ENCODE data around the gene TSEN15.
"Not testable (repeated sequence)": the region's sequence is repeated elsewhere in the genome, so short reads cannot be mapped to it uniquely, and the experiment has no call there.

Gene TSEN15

DNA sequence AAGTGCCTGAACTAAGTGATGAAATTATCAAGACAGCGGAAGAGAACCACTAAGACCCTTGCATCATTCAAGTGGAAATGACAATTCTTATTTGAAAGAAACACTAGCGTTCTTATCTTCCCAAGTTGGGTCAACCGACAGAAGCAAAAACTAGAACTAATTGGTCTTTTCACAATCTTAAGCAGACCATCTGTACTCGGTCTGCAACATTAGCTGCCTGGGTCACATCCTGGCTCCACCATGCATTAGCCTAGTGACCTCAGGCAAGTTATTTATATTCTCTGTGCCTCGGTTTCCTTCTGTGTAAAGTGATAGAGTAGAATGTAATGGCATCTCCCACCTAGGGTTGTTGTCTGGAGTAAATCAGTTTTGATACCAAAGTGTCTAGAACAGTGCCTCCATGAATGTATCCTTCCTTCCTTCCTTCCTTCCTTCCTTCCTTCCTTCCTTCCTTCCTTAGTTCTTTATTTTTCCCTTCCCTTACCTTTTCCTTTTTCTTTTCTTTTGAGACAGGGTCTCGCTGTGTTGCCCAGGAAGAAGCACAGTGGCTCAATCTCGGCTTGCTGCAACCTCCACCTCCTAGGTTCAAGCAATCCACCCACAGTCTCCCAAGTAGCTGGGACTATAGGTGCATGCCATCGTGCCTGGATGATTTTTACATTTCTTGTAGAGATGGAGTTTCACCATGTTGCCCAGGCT, 20.0 kb upstream of the TSEN15 start:
- DNase-seq: no peak

DNA sequence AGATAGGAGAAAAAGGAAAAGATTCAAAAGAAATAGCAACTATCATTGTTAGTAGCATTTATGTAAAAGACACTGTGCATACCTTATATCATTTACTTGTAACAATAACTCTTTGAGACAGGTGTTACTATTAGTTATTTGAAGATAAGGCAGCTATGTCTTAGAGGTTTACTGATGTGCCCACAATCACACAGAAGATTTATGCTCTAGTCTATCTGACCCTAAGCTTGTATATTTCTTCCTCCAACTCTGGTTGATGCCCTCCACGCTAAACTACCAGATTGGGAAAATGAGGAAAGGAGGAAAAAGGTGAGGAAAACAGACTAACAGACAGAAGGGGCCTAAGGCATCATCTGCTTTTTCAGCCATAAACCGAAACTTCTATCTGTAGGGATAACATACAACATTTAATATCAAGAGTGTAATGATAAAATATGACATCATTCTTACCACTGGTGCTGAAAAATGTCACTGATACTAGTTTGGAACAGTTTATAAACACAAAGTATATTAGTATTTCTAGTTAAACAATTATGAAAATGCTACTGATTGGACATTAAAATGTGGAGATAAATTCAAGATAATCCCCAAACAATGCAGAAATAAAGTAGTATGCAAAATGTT, 19.1 kb upstream of the TSEN15 start:
- DNase-seq: no peak

DNA sequence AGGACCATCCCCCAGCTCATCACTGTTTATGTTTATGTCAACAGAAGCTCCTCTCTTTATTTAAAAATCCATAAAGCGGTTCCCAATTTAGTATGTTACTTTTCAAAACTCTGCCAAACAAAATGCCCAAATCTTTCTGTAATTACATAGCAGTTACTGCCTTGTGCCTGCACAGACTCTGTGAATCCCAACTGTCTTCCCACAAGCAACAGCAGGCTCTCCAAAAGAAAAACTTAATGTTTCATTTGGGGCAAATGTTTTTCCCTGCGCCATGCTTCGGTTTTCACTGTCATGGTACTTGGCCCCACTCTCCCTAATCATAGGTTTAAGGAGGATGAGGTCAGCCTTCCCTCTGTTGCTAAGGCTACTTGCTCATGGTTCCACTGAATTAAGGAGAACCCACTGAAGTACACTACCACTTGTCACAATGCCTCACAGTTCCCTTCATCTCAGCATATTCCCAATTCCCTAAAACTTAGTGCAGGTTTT, 18.6 kb upstream of the TSEN15 start:
- DNase-seq: no peak

DNA sequence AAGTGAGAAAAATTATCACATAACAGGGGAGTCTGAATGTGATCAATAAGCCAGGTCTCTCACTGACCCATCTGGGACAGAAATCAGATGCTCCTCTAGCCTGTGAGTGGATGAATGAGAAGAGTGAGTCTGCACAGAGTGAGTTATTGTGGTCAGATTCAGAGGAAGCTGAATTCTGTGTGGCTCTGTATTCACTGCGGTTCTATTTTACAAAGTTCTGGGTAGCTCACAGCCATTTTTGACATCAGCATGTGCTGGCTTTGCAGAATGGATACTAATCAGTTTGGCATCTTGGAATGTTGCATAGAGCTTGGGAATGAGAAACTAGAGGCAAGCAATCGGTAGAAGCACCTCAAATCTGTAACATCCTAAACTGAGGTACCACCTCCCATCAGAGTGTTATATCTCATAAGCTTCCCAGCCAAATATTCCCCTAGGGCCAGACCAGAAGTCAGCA, 17.8 kb upstream of the TSEN15 start:
- DNase-seq: no peak

DNA sequence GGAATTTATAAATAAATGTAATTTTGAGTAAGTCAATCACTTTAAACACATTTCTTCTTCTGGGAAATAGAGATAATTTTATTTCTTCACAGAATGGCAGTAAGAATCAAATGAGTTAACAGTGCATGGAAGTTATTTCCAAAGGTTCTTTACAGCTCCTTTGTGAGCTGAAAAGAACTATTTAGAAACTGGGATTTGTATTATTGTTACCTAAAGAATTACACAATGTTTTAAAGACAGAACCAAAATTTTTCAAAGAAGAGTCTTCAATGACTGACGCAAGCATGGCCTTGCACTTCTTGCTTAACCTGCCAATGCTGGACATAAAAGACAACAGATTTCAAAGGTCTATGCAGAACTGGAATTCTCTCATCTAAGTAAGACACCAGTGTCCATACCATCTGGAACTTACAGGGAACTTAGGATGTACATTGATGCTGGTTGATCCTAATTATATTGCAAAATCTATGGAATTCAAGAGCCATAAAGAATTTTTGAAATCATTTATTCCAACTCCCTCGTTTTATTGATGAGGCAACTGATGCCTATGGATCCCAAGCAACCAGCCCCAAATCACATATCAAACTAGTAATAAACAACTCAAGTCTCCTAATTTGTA, 16.7 kb upstream of the TSEN15 start:
- DNase-seq: no peak

DNA sequence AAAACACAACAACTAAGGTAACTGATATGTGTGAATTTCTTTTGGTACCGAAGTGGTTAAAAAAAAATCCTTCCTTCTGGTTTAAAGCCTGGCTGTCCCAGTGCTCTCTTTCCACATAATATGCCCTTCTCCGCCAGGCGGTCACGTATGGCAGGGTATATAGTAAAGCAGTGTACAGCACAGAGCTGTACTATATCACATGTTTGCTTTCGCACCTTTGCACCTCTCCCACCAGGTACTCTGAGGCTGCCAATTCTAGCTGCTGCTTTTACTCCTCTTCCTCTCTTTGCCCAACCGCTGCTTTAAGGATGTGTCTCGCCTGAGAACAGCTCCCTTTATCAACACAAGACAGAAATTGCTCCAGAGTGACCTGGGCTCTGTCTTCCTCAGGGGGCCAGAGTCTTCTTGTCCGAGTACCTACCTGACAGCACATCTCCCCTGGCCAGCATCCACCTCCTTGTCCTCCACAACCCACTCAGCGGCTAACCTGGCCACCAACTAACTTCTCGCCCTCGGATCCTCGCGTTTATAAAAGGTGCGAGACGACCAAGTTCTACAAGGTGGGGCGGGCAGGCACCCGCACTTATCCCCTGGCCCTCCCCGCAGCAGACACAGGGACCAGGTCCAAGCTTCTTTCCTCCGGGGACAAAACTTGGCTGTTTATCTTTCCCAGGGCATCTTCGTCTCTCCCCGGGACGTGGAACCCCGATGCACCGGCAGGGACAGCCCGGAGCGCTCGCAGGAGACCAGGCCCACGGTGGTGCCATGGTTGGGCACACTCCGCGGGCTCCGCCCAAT, 15.6 kb upstream of the TSEN15 start:
- DNase-seq: no peak

DNA sequence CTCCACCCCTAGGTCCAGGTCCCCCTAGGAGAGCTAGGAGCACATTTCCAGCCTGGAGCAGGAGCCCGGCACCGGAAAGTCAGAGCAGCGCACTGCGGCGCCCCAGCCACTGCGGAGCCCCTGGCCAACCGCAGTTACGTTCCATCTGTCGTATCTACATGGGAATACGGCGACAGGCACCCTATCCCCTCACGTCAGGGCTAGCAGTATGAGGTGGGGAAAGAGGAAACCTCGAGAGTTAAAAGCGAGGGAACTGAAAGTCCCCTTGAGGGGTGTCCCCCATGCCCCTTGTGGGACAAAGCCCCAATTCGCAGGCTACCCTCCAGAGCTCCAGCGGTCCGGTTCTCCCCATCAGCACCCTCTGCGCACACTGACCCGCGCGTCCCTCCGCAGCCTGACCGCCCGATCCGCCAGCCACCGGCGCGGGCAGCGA, 15.0 kb upstream of the TSEN15 start:
- DNase-seq: peak in 1 of 2 donors; percentile 4

DNA sequence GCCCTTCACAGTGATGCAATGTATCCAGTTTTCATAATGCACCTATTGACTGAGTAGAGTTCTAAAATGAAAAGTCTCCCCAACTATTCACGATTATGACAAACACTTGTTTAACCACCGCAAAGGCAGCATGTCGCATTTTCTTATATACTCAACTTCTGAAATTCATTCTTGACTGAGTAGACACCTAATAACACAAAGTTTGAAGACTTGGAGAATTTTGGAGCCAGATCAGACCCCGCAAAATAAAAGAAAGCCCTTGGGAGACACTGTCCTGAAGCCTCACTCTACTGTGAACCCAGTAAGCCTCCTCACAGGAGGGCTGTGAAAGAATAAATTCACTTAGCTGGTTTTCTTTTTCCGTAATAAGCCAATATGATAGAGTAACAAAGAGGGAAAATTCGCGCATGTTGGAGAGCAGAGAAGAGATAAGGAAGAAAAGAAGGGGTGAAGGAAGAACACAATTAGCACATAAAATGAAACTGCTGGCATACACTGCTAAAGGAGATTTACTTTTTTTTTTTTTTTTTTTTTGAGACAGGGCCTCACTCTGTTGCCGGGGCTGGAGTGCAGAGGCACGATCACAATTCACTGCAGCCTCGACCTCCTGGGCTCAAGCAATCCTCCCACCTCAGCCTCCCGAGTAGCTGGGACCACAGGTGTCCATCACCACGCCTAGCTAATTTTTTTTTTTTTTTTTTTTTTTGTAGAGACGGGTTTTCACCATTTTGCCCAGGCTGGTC, 13.5 kb upstream of the TSEN15 start:
- no peak for DNase-seq

DNA sequence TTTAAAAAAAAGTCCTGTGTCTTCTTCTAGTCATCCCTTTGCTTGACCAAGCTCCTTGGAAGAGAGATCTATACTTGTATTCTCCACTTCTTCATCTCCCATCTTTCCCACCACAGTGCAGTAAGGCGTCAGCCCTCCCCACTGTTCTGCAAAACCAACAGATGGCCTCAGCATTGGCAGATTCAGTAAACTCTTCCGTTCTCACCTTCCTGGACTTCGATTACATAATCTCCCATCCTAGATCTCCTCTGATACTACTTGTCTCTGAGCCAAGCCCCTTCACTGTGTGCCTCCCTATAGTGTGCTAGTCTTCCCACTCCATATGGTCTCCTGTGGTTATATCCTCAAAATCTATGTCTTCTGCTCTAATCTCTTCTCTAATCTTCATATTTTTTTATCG, 12.4 kb upstream of the TSEN15 start:
- DNase-seq: no peak

DNA sequence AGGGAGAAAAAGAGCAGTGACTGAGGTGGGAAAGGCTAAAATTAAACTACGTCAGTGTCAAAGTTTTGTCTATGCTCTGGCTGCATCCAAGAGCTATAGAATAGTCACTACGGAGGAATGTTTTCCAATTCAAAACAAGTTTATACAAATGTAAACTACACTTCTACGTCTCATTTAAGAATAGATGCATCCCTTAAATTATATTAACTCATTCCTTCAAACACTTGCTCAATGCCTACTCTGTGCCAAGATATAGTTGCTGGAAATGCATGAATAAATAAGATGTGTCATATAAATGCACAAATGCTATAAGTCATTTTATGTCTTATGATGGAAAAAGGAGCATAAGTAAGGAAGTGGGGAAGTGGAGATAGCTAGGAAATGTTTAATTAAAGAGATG, 9.8 kb upstream of the TSEN15 start:
- no peak for DNase-seq

DNA sequence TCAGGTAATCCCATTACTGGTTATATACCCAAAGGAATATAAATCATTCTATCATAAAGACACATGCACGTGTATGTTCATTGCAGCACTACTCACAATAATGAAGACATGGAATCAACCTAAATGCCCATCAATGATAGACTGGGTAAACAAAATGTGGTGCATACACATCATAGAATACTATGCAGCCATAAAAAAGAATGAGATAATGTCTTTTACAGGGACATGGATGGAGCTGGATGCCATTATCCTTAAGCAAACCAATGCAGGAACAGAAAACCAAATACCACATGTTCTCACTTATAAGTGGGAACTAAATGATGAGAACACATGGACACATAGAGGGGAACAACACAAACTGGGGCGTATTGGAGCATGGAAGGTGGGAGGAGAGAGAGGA, 8.2 kb upstream of the TSEN15 start:
- not testable (repeated sequence) for DNase-seq

DNA sequence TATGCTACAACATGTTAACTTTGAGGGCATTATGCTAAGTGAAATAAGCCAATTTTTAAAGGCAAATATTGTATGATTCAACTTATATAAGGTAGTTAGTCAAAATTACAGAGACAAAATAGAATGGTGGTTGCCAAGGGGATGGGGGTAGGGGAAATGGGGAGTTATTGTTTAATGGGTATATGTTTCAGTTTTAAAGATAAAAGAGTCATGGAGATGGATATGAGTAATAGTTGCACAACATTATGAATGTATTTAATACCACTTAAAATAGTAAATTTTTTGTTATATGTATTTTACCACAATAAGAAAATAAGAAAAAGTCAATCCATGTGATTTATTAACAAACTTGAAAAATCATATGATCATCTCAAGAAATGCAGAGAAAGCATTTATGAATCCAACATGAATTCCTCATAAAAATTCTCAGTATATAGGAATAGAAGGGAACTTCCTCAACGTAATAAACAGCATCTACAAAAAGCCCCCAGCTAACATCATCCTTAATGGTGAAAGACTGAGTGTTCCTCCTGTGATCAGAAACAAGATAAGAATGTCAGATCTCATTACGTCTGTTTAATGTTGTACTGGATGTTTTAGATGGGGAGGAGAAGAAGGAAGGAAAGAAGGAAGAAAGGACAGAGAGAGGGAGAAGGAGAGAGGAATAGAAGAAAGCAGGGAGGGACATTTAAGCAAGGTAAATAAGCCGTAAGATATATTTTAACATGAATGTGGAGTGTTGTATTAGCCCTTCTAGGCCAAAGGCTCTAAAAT, 6.7 kb upstream of the TSEN15 start:
- no peak for DNase-seq

DNA sequence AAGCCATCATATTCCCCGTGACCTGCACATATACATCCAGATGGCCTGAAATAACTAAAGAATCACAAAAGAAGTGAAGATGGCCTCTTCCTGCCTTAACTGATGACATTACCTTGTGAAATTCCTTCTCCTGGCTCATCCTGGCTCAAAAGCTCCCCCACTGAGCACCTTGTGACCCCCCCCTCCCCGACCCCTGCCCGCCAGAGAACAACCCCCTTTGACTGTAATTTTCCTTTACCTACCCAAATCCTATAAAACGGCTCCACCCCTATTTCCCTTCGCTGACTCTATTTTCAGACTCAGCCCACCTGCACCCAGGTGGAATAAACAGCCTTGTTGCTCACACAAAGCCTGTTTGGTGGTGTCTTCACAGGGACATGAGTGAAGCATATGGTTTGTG, 4.0 kb upstream of the TSEN15 start:
- not testable (repeated sequence) for DNase-seq

DNA sequence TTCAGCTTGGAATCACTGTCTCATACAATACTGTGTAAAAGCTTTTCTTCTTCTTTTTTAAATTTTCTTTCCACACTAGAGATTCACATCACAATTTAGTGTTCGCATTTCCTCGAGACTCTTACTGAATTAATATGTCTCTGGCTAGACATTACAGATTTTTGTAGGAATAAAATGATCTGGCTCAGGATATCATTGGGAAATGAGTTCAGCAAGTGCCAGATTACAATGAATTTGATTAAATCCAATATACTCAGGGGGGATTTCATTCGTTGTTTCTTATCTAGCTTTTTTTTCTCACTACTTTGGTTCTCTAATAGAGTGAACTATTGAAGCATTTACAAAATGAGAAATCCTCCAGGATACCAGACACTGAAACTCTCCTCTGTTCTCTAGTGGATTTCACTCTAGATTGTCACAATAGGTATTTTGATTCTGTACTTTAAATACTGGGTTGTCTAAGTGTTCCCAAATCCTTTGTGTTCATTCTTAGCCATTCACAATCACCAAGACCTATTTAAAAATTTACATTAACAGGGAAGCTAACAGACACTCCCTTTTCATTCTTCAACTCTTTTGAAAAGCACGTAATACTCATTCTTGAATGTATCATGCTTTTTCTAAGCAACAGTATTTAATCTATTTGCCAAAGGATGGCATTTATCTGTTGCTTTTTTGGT, 2.8 kb upstream of the TSEN15 start:
- DNase-seq: no peak

DNA sequence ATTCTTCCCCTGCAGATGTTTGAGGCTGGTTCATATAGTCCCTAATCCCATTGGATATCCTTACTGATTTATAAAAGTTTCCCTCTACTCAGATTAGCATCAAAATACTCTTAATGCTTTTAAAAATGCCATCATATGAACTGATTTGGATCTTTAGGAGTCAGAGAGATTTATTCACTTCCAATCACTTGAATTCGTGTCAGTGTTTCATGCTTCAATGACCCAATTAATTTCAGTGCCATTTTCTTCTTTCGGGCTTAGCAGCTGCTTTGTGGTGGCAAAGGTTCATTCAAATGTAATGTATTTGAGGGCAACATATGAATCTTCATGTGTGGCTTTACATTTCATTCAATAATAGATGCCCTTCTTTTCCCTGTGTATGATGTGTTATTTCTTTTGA, 2.2 kb upstream of the TSEN15 start:
- DNase-seq: no peak

DNA sequence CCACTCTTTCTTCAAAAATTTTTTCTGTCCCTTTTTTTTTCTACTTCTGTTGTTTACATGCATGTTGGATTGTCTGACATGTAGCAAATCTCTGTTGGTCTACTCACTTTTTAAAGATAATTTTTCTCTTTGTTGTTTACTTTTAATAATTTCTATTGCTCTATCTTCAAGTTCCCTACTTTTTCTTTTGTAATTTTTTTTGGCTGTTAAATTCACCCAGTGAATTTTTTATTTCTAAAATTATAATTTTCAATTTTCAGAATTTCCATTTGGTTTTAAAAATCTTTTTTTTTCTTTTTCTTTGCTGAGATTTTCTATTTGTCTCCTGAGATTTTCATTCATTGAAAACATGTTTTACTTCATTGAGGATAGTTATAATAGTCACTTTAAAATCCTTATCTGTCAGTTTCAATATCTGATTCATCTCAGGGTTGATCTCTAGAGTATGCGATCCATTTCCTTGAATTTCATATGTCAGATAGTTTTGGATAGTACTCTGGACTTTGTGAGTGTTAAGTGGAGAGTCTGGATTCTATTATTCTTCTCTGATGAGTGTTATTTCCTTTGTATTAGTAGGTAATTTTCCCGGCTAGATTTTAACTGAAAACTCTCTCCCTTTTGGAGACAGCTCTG, 1.6 kb upstream of the TSEN15 start:
- DNase-seq: no peak

DNA sequence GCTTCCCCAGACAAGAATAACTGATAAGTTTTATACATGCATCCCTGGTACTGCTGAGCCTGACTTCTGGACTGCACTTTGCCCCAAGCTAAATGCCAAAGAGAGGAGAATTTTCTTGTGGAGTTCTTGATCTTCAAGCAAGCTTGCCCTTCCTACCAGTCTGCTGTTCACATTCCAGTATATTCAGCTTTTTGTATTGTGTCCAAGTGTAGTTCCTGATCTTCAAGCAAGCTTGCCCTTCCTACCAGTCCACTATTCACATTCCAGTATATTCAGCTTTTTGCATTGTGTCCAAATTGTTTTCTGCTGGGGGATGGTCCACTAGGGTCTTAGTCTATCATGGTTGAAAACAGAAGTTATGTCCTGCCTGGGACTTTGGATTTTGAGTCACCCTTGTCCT, 894 bp upstream of the TSEN15 start:
- no peak for DNase-seq

DNA sequence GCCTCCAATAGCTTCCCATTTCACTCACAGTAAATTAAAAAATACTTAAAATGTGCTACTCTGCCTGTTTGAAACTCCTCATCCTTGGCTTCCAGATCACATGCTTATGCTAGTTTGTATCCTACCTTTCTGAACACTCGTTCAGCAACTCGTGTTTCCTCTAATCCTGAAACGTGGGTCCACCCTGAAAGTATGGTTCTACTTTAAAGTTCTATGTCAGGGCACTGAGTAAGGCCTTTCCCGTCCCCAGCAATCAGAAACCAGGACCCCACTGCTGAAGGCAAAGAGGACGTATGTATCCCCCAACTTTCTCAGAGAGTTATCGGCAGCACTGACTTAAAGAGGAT, 419 bp upstream of the TSEN15 start:
- no peak for DNase-seq

DNA sequence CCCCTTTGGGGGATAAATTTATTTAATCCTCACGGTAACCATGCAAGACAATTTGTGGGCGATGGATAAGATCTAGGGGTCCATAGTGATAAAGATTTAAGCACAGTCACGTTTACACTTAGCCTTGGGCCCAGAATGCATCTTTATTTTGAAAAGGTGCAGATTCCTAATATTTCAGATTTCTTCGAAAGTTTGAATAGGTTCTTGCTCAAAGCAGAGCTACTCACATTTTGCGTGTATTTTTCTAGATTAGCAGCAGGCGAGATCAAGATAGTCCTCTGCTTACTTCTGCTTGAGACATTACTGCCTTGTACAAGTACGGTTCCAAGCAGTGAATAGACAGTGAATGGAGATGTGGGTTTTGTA, 647 bp downstream of the TSEN15 start:
- no peak for DNase-seq

DNA sequence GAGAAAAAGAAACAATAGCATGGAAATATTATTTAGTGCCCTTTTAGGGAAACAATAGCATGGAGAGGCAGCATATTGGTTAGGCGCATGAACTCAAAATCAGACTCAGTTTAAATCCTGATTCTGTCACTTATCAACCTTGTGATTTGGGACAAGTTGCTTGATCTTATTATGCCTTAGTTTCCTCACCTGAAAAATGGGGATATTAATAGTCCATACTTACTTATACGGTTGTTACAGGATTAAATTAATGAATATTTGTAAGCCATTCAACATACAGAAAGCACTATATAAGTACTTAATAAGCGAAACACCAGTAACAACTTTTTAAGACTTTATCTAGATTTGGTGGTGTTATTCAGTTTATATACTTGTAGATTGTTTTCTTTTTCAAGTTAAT, 1.2 kb downstream of the TSEN15 start:
- no peak for DNase-seq

DNA sequence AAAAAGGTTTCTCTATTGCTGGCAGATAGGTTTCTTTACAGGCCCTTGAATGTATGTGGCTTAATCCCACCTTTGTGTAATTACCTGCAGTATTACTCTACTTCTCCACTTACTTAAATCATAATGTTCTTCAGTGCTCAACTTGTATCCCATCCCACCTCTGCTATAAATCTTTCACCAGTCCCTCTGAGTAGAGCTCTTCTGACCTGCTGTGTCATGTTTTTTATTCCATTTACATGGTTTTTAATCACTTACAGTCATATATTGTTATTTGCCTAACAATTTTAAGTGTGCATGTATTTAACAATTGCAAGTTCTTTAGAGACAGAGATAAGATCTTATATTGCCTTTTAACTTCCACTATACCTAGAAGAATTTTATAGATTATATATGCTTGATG, 2.4 kb downstream of the TSEN15 start:
- DNase-seq: no peak
